Smooth muscle cell (in vitro differentiated cells): ENCODE measurements around the gene OR2T27. TPM values are rescaled to one million over a fixed set of nuclear protein-coding genes. Genes with fewer than 3 reads are reported as not detected.

Source experiments
- DNase-seq: peaks from one replicate; lab custom pipeline; 2025; ENCODE audit not compliant: unreplicated experiment; lab: John Stamatoyannopoulos, UW
- H2AFZ ChIP-seq: fragments of 200-600 bp; sonication (generic); 2 replicates; pipeline ENCODE4 v1.6.0; 2016; ENCODE audit warnings: antibody characterized with exemption, low read depth, mild to moderate bottlenecking
- H3F3A ChIP-seq: fragments of 200-600 bp; sonication (generic); 2 replicates; pipeline ENCODE4 v1.6.0; 2017; ENCODE audit warnings: antibody characterized with exemption, low read depth
- H3K27ac ChIP-seq: fragments of 200-600 bp; sonication (generic); 2 replicates; pipeline ENCODE4 v1.5.1; 2016; ENCODE audit warnings: low read depth, mild to moderate bottlenecking
- H3K27me3 ChIP-seq: fragments of 200-600 bp; sonication (generic); 2 replicates; pipeline ENCODE4 v1.6.1; 2016; ENCODE audit warnings: low read depth, mild to moderate bottlenecking
- H3K36me3 ChIP-seq: fragments of 200-600 bp; sonication (generic); 2 replicates; pipeline ENCODE4 v1.5.1; 2016; ENCODE audit warnings: low read depth
- H3K4me1 ChIP-seq: fragments of 200-600 bp; sonication (generic); 2 replicates; pipeline ENCODE4 v1.5.1; 2016; ENCODE audit warnings: low read depth
- H3K4me2 ChIP-seq: fragments of 200-600 bp; sonication (generic); 2 replicates; pipeline ENCODE4 v1.6.0; 2016; ENCODE audit warnings: mild to moderate bottlenecking
- H3K4me3 ChIP-seq: fragments of 200-600 bp; sonication (generic); 2 replicates; pipeline ENCODE4 v1.5.1; 2016; ENCODE audit warnings: mild to moderate bottlenecking
- H3K79me2 ChIP-seq: fragments of 200-600 bp; sonication (generic); 2 replicates; pipeline ENCODE4 v1.6.0; 2016; ENCODE audit warnings: low read depth, mild to moderate bottlenecking
- H3K9ac ChIP-seq: fragments of 200-600 bp; sonication (generic); 2 replicates; pipeline ENCODE4 v1.6.0; 2016; ENCODE audit warnings: low read depth
- H3K9me3 ChIP-seq: fragments of 200-600 bp; sonication (generic); replicated peaks from 2 replicates; pipeline ENCODE4 v1.5.1; 2016; ENCODE audit warnings: low read depth
- H4K20me1 ChIP-seq: fragments of 200-600 bp; sonication (generic); 2 replicates; pipeline ENCODE4 v1.6.0; 2016; ENCODE audit warnings: low read depth
- WGBS: methylation state at CpG from one replicate; pipeline ENCODE4 v1.1.7; 2016; ENCODE audit warnings: low lambda C conversion rate; 5-methylcytosine and 5-hydroxymethylcytosine counted together
- polyA plus RNA-seq: library from polyadenylated mRNA; unstranded; fragments of >200 nt; fragmentation: Nextera tagmentation; extraction: Ambion mirVana; gene quantifications from 2 replicates; pipeline ENCODE4 v1.2.1, GENCODE V29; 2016
- total RNA-seq: library from RNA; depleted of rRNA; stranded (reverse); fragments of >200 nt; gene quantifications from 2 replicates; pipeline ENCODE4 v1.2.3, GENCODE V29; 2014
- TF ChIP-seq, protein P1 (sequence below): fragments of 200-600 bp; sonication (generic); IDR thresholded peaks from 2 replicates; pipeline ENCODE4 v1.5.1; 2017; ENCODE audit warnings: borderline replicate concordance, mild to moderate bottlenecking, antibody characterized with exemption; ENCODE audit not compliant: insufficient read depth, poor library complexity, severe bottlenecking

The OR2T27 gene
- total and polyA plus RNA-seq, 2 experiments from 2014 or later: not detected

DNA sequence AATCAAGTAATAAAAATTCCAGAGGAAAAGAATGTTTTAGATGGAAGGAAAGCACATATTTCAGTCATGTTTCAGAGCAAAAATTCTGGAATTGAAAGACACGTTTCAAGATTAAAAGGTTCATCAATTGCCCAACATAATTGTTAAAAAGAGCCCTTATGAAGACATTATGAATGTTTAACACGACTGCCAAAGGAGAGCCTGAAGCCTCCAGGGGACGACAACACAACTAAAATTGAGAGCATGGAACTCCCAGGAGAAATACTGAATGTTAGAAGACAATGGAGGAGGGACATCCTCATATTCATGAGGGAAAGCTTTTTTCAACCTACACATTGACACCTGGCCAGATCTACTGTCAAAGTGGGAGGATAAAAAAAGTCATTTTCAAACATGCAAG lies 36.5 kb downstream of the OR2T27 start:
- no peak overlapping the region for H3K27ac ChIP-seq
- H3K4me2 ChIP-seq: no peak overlapping the region
- H3K4me3 ChIP-seq: no peak overlapping the region
- H3K9ac ChIP-seq: no peak overlapping the region
- no peak overlapping the region for H2AFZ ChIP-seq
- TF ChIP-seq, protein P1, sequence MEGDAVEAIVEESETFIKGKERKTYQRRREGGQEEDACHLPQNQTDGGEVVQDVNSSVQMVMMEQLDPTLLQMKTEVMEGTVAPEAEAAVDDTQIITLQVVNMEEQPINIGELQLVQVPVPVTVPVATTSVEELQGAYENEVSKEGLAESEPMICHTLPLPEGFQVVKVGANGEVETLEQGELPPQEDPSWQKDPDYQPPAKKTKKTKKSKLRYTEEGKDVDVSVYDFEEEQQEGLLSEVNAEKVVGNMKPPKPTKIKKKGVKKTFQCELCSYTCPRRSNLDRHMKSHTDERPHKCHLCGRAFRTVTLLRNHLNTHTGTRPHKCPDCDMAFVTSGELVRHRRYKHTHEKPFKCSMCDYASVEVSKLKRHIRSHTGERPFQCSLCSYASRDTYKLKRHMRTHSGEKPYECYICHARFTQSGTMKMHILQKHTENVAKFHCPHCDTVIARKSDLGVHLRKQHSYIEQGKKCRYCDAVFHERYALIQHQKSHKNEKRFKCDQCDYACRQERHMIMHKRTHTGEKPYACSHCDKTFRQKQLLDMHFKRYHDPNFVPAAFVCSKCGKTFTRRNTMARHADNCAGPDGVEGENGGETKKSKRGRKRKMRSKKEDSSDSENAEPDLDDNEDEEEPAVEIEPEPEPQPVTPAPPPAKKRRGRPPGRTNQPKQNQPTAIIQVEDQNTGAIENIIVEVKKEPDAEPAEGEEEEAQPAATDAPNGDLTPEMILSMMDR: no peak
- H4K20me1 ChIP-seq: no peaks in the 10 kb centered on the region
- H3K9me3 ChIP-seq: peaks cover 14% of the 10 kb centered on the region
- no peaks in the 10 kb centered on the region for H3F3A ChIP-seq
- H3K4me1 ChIP-seq: no peaks in the 10 kb centered on the region
- no peaks in the 10 kb centered on the region for H3K79me2 ChIP-seq
- DNase-seq: no peak
- 13% methylated on average over 3 of the region's 3 CpGs for WGBS
- no peaks in the 10 kb centered on the region for H3K27me3 ChIP-seq
- H3K36me3 ChIP-seq: no peaks in the 10 kb centered on the region

DNA sequence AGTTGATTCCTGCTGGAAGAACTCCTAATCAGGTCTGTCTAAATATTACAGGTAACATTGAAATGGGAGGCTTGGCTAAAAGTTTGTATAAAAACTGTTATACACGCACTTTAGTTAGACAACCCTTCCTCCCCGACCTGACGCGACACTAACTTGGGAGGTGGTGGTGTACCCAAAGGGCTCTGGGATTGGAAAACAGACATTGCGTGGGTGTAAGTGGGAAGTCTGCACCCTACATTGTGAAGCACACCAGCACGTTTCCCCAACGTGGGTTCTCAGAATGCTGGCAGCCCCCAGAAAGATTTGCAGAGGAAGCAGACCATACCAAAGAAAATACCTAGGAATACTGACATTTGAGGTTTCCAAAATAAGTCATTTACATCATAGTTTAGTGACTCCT lies 37.2 kb downstream of the OR2T27 start:
- Histone ChIP-seq H3K36me3 (no peaks in the 10 kb centered on the region), H3K27me3 (no peaks in the 10 kb centered on the region), H3K79me2 (no peaks in the 10 kb centered on the region), H3K9ac (no peak overlapping the region), H3K27ac (no peak overlapping the region), H2AFZ (no peak overlapping the region), H3K4me1 (no peaks in the 10 kb centered on the region), H3K9me3 (peaks cover 17% of the 10 kb centered on the region), H3K4me3 (no peak overlapping the region), H3F3A (no peaks in the 10 kb centered on the region), H4K20me1 (no peaks in the 10 kb centered on the region), H3K4me2 (no peak overlapping the region)
- DNase-seq: no peak
- 66% methylated on average over 7 of the region's 7 CpGs for WGBS
- TF ChIP-seq, protein P1: no peak

DNA sequence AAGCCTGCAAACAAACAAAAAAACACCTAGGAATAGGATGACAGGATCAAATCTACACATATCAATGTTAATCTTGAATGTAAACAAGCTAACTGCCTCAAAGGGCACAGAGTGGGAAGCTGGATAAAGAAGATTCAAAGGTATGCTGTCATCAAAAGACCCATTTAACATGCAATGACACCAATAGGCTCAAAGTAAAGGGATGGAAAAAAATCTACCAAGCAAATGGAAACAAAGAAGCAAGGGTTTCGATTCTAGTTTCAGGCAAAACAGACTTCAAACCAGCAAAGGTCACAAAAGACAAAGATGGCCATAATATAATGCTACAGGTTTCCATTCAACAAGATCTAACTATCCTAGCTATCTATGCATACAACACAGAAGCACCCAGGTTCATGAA lies 41.6 kb downstream of the OR2T27 start:
- WGBS: 70% methylated on average over 1 of the region's 1 CpG
- Histone ChIP-seq H2AFZ (no peak overlapping the region), H3K27me3 (no peaks in the 10 kb centered on the region), H3K79me2 (no peaks in the 10 kb centered on the region), H3K9ac (no peak overlapping the region), H3K9me3 (peaks cover 17% of the 10 kb centered on the region), H3F3A (no peaks in the 10 kb centered on the region), H3K36me3 (no peaks in the 10 kb centered on the region), H3K4me2 (no peak overlapping the region), H3K4me3 (no peak overlapping the region), H3K27ac (no peak overlapping the region), H3K4me1 (no peaks in the 10 kb centered on the region), H4K20me1 (no peaks in the 10 kb centered on the region)
- no peak for DNase-seq
- TF ChIP-seq, protein P1: no peak

DNA sequence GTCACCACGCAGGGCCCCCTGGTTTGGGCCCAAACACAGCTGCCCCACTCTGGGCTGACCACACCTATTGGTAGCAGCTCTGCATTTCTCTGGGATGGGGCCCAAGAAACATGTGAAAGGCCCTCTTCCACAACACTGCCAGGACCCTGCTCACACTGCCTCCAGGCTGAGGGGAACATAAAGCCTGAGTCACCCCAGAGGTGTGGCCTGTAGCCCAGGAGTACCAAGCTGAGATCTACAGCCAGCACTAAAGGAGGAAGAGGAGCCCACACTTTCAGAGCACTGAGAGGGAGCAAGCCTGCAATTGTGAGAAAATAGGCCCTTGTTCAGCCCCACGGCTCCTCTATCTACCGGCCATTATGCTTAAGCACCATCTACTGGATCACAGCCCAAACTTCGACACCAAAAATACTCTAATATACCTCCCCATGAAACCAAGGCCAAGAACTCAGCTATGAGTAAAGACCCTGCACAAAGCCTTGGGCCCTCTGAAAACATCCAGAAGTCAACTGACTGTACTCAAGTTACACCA lies 43.4 kb downstream of the OR2T27 start:
- no peak overlapping the region for H3K4me2 ChIP-seq
- H3K27me3 ChIP-seq: no peaks in the 10 kb centered on the region
- H3K9me3 ChIP-seq: peaks cover 19% of the 10 kb centered on the region
- no peaks in the 10 kb centered on the region for H3K36me3 ChIP-seq
- H3K79me2 ChIP-seq: no peaks in the 10 kb centered on the region
- no peak overlapping the region for H3K4me3 ChIP-seq
- H2AFZ ChIP-seq: no peak overlapping the region
- H3K27ac ChIP-seq: no peak overlapping the region
- 76% methylated on average over 4 of the region's 4 CpGs for WGBS
- DNase-seq: no peak
- no peaks in the 10 kb centered on the region for H3F3A ChIP-seq
- no peak overlapping the region for H3K9ac ChIP-seq
- no peaks in the 10 kb centered on the region for H3K4me1 ChIP-seq
- TF ChIP-seq, protein P1: no peak
- H4K20me1 ChIP-seq: no peaks in the 10 kb centered on the region
